NCI-H82 treated with DMSO at 0.1 percent for 48 hours (cell line): ENCODE measurements around the gene LRRC25.

Experiments used
- DNase-seq: peaks from one replicate; lab custom pipeline; 2025; ENCODE audit not compliant: unreplicated experiment; lab: John Stamatoyannopoulos, UW

LRRC25 gene

DNA sequence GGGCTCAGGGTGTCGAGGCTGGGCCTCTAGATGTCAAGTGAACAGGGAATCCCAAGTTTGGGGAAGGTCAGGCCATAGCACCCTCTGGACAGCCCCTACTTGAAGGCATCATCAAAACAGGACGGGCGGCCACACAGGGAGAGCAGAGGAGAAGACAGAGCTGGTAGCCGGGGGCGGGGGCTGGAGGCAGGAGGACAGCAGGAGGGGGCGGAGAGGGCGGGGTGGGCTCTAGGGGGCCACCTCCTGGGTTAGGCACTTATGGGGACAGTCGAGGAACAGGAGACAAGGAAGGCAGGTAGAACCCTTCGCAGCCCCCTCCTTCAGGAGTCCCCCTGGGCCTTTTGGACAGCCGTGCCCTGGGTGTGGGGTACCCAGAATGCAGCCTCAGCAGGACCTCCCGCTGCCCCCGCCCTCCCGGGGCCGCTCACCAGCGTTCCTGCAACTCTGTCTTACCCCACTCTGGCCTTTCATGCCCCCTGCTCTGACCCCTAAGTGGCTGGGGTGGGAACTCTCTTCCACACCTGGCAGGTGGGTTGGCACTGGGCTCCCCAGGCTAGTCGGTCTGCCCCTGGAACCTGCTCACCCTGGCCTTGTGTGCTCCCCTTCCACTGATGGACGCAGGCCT lies 27.6 kb upstream of the LRRC25 start:
- no peak for DNase-seq

DNA sequence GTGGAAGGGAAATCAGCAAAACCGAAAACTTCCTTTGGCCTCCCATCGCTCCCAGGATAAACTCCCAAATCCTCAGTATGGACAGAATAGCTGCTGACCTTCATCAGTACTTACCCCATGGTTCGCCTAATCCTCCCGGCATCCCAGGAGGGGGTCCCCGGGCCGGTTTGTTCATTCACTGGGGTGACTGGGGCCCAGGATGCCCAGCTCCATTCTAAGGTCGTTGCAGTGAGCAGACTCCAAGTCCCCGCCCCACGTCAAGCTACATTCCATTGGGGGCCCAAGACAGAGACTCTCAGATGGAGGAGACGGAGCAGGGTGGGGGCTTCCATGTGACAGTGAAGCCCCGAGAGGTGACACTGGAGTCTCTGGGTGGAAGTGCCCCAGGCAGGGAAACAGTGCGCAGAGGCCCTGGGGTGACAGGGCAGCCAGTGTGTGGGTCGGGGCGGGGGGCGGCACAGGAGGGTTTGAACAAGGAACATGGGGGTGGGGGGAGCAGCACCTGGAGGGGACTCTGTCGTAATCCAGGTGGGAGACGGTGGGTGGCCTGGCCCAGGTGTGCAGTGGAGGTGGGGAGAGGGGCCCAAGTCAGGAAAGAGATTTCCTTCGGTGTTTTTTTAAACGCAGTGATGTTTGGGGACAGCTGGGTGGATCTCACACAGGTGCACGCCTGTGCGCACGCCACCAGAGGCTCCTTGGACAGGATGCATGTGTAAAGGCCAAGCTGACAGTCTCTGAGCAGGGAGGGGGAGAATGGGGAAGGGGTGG lies 26.9 kb upstream of the LRRC25 start:
- no peak for DNase-seq

DNA sequence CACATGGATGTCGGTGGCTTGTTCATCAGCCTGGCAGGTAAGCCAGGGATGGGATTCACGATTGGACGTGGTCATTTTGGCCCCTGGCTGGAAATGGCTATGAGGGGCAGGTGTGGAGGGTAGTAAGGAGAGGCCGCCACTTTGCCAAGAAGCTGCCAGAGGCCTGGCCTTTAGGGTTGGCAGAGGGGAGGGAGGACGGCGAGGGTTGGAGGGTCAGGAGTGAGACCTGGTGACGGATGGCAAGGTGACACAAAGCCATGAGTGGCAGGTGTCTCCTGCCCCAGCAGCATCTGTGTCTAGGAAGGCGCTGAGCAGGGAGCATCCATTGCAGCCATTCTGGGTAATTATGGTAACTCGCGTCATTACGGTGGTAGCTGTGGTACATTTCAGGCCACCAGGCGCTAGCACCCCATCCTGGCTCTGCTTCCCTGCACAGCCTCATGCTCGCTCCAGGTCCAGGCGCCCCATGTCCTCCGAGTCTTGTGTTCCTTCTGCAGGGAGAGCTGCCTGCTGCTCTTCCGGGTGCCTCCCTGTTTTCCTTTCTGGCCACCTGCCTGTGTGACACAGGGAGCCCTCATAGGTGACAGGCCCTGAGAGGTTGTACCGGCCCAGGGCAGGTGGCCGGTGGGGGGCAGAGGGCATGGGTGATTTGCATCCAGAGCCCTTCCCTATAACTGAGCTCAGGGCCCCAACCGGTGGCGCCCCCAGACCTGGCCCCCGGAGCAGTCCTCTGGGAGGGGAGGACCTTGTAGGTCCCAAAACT lies 26.0 kb upstream of the LRRC25 start:
- DNase-seq, result no peak

DNA sequence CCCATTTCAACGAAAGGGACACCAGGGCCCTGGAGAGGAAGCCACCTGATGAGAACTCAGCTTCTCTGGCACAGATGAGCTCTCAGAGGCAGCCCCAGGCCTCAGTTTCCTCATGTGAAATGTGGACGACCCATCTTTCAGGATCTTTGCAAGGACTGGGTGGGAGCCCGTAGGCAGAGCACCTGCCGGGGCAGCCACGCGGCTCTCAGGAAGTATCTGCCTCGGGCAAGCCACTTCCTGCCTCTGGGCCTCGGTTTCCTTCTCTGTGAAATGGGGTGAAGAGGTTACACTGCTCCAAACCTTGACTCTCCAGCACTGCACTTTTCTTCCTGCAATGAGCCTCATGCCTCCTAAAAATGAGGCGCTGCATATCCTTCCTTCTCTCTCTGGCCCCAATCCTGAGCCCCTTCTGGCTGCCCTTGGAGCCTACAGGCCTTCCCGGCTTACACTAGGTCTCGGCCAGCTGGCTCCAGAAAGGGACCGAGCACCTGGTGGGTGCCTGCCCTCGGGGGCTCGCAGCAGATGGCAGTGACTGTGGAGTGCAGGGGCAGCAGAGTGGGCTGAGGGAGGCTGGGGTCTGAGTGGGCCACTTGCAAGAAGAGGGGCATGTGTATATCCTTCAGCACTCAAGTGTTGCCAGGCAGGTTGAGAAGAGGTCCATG lies 25.2 kb upstream of the LRRC25 start:
- no peak for DNase-seq

DNA sequence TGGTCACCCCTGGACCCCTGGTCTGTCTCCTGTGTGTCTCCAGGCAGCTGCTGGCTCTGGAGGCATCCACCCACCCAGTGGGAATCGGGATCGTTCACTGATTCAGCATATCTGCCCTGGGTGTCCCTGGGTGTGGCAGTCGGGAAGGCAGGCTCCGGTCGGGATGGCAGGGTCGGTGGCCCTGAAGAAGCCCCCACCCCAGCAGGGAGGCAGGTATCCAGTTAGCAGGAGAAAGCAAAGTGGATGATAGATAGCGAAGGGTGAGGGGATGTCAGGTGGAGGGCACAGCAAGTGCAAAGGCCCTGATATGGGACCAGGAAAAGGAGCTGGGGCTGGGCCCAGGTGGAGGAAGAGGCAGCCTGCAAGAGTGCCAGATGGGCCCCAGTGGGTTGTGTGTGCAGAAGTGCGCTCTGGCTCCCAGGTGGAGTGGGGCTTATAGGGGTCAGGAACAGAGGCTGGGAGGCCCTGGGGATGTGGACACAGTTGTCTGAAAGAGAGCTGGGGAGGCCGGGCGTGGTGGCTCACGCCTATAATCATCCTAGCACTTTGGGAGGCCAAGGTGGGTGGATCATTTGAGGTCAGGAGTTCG lies 24.0 kb upstream of the LRRC25 start:
- DNase-seq, result no peak

DNA sequence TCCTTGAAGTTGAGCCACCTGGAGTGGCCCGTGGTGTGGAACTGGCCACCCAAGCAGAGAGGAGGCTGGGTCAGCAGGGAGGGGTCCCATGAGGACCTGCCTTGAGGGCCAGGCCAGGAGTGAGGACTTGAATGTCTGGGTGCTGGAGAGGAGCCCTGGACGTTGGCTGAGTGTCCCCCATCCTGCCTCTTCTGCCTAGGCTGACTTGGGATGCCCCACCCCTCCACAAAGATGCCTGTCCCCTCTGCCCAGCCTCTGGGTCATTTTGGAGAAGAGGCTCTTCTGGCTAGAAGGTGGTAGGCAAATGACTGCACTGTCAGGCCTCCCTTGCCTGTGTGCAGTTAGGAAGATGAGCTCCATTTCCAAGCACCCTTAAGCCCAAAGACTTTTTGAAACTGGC lies 23.5 kb upstream of the LRRC25 start:
- DNase-seq, result no peak

DNA sequence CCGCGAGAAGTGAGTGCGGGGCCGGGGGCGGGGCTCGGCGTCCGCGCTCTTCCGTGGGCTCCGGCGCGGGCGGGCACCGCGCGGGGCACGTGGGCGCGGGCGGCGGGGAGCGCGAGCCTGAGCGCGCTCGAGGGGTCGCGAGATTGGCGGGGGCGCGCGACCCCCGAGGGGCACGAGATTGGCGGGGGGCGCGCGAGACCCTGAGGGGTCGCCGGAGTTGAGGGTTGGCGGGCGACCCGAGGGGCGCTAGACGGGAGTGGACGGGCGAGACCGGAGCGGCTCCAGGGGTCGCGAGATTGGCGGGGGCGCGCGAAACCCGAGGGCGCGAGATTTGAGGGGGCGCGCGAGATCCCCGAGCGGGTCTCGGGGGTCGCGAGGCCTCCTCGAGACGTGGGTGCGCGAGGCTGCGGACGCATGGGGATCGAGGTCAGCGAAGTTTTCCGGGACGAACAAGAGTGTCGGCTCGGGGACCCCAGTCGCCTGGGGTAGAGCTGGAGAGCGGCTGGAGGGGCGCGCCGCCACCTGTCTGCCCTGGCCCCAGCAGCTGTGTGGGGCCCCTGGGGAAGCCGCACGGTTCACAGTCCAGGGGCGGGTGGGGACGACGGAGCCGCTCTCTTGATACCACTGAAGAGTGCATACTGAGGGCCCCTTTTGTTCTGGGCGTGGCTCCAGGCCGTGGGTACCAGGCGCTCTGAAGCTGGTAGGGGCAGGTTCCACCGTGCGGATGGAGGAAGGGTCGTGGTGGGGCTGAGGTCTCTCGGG lies 22.5 kb upstream of the LRRC25 start:
- DNase-seq, result no peak

DNA sequence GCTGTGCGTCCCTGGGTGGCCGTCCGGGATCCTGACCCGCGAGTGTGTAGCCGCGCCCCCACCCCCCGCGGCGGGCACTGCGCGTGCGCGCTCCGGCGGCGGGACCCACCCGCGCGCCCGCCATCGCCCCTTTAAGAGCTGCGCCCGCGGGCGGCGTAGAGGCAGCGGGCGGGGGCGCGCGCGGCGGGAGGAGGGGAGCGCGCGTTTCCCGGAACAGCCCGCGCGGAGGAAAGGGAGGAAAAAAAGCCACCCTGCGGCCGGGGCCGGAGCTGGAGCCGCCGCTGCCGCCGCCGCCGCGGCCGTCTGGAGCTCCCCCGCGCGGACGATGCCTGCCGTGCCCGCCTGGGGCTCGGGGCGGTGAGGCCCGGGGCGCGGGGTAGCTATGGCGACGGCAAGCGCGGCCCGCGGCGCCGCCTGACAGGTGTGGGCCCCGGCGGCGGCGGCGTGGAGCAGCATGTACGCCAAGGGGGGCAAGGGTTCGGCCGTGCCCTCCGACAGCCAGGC lies 21.8 kb upstream of the LRRC25 start, which contains the start of gene SSBP4:
TSS of gene SSBP4 (plus strand) at position 204 of the 504 bp plus-strand sequence. CDS start at position 455, 251 bp downstream.
- peak; percentile 69 for DNase-seq

DNA sequence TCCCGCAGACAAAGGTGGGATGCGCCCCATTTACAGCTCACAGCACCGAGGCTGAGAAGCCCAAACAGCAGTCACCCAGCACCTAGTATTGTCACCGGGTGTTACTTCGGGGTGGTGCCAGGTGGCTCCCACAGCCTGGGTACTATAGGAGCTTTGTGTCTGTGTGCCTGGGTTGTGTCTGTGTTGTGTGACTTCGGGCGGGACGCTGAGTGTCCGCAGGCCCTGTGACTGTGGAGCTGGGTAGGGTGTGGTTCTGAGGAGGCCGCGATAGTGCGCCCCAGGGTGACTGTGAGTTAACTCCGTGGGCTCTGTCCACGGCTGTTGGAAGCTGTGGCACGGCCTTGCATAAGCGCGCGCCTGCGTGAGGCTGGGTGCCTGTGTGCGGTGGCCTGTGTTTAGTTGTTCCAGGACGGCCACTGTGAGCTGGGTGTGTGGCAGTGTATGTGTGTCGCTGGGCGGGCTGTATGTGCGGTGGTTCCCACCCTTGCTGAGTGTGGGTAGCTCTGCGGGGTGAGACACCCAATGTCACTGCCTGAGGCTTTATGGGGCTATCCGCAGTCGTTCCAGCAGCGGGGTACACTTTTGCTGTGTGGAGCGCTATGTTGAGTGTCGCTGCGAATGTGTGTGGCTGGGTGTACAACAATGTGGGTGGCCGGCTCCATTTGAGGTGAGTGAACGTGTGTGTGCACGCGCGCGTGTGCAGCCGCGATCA lies 21.2 kb upstream of the LRRC25 start:
- DNase-seq, result no peak

DNA sequence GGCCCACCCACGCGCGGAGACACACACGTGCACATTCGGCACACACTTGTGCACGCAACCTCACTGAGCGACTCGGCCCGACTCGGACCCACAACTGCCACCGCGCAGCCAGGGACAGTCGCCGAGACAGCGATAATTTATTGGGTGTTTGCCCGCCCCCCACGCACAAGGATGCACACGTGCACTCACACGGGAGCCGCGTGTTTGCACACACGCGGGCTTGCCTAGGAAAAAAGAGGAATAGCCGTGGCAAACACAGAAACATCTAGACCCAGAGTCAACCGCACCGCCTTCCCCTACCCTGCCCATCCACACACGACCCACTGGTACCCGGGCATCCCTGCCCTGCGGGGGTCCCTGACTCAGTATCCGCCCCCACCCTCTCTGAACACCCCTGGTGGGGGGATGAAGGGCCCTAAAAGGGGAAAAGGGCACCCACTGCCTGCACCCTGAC lies 20.6 kb upstream of the LRRC25 start:
- DNase-seq, result no peak

DNA sequence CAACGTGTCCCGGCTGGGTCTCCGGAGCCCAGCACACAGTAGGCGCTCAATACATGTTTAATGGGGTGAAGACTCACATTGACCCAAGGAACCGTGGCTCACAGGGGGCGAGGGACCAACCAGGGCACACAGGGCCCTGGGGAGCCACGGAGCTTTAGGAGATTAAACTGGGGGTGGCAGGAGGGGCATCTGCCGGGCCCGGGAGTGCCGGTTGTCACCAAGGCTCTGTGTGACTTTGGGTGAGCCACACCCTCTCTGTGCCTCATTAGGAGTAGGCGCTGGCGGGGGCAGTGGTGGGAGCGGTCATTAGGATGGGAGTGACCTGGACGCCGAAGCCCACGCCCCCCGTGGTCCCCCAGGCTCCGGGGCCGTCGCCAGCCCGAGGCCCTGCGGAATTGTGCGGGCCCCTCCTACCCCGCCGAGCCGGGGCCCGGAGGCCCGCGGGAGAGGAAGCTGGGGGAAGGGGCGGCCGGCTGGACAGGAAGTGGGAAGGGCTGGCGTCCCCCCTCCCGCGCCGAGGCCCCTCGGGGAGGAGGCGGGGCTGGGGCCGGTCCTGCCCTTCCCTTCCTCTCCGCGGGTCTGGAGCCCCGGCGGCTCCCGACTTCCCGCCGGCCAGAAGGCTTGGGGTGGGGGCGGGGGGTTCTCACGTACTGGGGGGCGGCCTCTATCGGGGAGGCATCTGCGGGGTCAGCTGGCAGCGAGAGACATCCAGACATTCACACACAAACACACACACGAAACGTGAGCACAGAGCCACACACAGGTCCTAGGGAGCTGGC lies 20.0 kb upstream of the LRRC25 start:
- DNase-seq, result peak; percentile 76

DNA sequence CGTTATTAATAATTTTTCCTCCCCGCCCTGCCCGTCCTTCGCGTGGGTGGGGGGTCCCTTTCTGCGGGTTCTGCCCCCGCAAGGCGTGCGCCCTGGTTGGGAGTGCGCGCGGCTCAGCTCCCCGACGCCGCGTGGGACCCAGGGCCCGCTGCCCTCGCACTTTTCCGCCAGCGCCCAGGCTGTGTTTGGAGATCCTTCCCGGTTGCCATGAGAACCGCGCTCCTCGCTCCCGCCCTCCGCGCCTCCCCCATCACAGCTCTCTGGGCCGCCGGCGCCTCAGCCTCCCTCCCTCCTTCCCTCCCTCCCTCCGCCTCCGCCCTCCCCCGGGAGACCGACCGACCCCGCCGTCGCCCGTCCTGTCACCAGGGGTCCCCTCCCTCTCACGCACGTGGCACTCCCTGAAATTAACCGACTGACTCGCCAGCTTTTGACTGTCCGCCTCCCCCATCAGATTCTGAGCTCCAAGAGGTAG lies 19.4 kb upstream of the LRRC25 start:
- peak; percentile 74 for DNase-seq

DNA sequence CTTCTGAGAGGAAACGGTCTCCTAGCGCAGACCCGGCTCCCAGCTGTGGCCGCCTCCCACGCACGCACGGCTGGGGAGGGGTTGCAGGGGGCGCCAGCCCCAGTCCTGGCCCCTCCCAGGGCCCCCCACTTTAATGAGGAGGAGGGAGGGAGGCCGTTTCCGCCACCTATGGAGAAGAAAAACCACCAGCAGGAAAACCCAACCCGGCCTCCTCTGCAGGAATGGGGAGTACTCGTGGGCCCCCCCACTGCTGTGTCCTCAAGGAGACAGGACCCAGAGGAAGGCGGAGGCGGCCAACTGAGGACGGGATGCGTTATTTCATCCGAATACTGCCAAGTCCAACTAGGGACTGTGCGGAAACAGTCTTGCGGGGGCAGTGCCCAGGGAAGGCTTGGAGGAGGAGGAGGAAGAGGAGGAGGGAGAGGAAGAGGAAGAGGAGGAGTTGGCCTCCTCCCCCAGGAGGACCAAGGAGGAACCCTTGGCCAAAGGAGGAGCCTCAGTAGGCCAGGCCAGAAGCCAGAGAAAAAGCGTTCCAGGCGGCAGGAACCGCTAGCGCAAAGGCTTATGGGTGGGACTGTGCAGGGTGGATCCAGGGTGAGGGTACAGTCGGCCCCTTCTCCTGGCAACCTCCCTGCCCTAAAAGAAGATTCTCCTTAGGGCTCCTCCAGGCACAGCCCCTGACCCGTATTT lies 17.9 kb upstream of the LRRC25 start:
- DNase-seq, result no peak

DNA sequence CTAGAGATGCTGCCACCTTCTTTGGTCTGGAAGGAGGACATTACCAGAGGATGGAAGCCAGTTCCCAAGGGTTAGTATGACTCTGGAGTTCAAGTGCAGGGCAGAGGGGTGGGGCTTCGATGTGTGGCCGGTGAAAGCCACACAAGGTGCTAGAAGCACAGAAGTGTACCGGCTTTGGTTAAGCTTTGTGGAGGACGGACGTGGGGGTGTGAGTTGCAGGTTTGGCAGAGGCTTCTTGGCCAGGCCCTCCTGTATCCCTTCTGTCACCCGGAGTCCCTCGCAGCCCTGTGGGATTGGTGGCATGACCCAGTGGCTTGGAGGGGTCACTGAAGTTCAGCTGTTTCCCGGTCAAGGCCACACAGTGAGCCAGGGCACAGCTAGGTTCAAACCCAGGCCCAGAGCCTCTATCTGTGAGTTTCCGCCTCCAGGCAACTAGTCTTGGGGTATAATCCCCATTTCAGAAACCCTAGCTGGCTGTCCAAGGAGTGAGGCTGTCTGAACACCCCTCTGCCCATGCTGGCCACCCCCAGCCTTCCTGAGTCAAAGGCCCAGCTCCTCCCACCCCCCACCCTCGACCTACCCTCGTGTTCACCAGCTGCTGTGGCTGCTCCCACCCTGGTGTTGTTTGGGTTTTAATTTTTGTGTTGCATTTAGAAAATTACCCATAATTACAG lies 17.2 kb upstream of the LRRC25 start:
- DNase-seq, result peak; percentile 11

DNA sequence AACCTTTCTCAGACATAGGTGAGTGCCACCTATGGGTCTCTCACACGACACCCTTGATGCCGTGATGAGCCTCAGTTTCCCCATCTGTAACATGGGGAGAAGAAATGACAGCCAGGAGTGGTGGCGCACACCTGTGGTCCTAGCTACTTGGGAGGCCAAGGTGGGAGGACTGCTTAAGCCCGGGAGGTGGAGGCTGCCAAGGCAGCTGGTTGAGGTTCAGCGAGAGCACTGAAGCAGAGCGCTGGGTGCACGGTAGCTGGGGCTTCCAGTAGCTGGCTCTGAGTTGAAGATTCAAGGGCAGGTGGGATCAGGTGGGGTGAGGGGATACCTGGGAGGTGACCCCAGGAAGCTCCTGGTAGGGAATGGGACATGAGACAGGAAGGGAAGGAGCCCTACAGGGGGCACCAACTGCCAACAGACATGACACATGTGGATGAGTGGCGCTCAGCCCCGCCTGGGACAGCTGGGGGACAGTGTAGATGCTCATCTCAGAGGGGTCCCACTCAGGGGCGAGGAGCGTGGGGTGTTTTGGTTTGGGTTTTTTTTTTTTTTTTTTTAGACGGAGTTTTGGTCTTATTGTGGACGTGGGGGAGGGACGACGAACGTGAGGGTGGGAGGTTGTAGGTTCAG lies 15.3 kb upstream of the LRRC25 start:
- no peak for DNase-seq

DNA sequence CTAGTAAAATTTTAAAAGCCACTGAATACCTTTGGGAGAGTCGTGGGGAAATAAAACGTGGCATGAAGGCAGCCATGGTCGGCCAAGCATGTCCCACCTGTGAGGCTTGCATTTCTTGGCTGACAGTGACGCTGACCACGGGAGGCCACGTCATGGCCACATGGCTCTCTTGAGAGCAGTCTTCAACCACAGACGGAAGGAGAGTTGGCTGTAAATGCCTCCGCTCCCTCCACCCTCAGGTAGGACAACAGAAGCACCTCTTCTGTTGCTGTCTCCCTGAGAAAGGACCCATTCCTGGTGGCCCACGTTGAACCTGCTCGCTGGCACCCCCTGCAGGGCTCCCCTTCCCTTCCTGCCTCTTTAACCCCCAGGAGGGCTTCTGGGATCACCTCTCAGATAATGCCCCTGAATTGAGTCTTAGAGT lies 10.6 kb upstream of the LRRC25 start:
- peak; percentile 20 for DNase-seq

DNA sequence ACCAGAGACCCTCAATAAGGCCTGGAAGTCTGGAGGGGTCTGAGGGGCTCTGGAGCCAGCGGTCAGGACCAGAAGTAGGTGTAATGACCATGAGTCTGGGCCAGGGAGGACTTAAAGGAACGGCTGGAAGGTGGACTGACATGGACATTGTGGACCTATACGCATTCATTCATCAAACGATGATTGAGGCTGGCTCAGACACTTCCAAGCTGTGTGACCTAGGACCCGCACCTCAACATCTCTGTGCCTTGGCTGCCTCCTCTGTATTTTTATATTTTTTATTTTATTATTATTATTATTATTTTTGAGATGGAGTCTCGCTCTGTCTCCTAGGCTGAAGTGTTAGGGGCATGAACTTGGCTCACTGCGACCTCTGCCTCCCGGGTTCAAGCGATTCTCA lies 9.3 kb upstream of the LRRC25 start:
- no peak for DNase-seq
